Measurements from ENCODE around the gene NUP155.

The NUP155 gene

DNA sequence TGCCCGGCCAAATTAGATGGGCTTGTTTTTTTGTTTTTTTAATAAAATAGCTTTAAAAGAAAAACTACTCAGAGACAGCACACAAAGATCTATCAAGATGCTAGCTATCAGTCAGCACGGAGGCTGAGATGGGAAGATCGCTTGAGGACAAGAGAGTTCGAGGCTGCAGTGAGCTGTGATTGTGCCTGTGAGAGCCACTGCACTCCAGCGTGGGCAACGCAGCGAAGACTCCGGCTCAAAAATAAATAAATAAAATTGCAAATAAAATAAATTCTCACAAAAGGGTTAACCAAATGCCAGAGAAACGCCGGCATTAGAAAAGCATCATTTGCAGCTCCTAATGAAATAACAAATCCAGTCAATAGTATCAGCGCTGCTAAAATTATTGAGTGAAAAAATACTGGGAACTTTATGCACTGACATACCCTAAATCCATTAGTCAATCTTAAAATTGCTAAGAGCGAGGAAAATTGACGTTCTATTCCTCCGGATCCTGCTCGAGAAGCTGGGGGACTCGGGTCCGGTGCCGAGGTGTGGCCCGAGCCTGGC is 122.4 kb downstream of the NUP155 start:
- H3K36me3 ChIP-seq, result no peaks in the 10 kb centered on the region
- no peak overlapping the region for H3K27ac ChIP-seq
- H3K27me3 ChIP-seq, result peaks cover 9% of the 10 kb centered on the region
- H3K4me3 ChIP-seq (ENCODE audit: low read depth in 1 of 2, low read length in 1 of 2), result peak overlapping the region; percentile 58 to 63
- TF ChIP-seq, protein P1, sequence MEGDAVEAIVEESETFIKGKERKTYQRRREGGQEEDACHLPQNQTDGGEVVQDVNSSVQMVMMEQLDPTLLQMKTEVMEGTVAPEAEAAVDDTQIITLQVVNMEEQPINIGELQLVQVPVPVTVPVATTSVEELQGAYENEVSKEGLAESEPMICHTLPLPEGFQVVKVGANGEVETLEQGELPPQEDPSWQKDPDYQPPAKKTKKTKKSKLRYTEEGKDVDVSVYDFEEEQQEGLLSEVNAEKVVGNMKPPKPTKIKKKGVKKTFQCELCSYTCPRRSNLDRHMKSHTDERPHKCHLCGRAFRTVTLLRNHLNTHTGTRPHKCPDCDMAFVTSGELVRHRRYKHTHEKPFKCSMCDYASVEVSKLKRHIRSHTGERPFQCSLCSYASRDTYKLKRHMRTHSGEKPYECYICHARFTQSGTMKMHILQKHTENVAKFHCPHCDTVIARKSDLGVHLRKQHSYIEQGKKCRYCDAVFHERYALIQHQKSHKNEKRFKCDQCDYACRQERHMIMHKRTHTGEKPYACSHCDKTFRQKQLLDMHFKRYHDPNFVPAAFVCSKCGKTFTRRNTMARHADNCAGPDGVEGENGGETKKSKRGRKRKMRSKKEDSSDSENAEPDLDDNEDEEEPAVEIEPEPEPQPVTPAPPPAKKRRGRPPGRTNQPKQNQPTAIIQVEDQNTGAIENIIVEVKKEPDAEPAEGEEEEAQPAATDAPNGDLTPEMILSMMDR (IDR thresholded peaks at IDR 0.05), result no peak
- peaks cover 10 to 14% of the 10 kb centered on the region in 2 experiments for H3K4me1 ChIP-seq (ENCODE audit: control insufficient read depth in 1 of 2, insufficient read depth in 1 of 2, low read depth in 1 of 2, low read length in 1 of 2)
- no peaks in the 10 kb centered on the region for H3K9me3 ChIP-seq

DNA sequence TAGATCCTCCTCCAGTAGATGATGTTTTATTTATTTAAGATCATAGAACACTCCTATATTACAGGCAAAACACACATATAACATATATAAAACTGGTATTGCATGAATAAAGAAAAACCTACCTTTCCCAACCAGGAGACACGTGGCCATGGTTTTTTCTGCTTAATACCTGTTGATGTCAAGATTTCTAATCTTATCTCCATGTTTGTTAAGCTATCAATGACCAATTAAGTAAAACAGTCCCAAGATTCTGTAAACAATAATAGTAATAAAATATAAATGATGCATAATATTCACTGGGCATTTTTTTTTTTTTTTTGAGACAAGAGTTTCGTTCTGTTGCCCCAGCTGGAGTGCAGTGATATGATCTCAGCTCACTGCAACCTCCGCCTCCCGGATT is 123.4 kb downstream of the NUP155 start:
- Histone ChIP-seq H3K9me3 (no peaks in the 10 kb centered on the region), H3K4me1 (ENCODE audit: control insufficient read depth in 1 of 2, insufficient read depth in 1 of 2, low read depth in 1 of 2, low read length in 1 of 2) (peaks cover 10 to 14% of the 10 kb centered on the region in 2 experiments), H3K36me3 (no peaks in the 10 kb centered on the region), H3K27me3 (peaks cover 9% of the 10 kb centered on the region), H3K27ac (no peak overlapping the region), H3K4me3 (ENCODE audit: low read depth in 1 of 2, low read length in 1 of 2) (no peak overlapping the region)
- TF ChIP-seq, protein P1 (IDR thresholded peaks at IDR 0.05), result no peak

DNA sequence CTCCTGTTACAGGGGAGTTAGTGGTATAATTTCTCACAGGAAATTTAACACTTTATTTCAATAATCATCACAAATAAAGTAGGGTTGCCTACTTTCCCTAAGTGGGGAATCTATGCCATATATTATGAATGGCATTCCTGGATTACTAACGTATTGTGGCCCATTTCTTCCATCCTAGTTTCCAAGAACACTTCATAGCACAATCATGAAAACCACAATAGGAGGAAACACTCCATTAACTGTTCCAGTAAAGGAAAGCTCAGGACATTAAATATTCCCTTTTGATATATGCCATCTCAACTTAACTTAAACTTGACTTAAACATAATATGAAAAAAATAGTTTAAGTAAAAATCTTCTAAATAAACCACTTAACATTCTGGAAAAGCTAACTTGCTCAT is 123.9 kb downstream of the NUP155 start:
- H3K36me3 ChIP-seq, result no peaks in the 10 kb centered on the region
- H3K4me1 ChIP-seq (ENCODE audit: control insufficient read depth in 1 of 2, insufficient read depth in 1 of 2, low read depth in 1 of 2, low read length in 1 of 2), result peaks cover 10 to 14% of the 10 kb centered on the region in 2 experiments
- TF ChIP-seq, protein P1 (IDR thresholded peaks at IDR 0.05), result no peak
- peaks cover 9% of the 10 kb centered on the region for H3K27me3 ChIP-seq
- H3K4me3 ChIP-seq (ENCODE audit: low read depth in 1 of 2, low read length in 1 of 2), result no peak overlapping the region
- H3K27ac ChIP-seq, result no peak overlapping the region
- no peaks in the 10 kb centered on the region for H3K9me3 ChIP-seq

Measured in neutrophil (primary cell).